Tibial artery (tissue), 4 donors: Measurements from ENCODE around the gene NCAPH2.

Source experiments
- DNase-seq, 2 donors: peaks; one replicate each; pipeline ENCODE4 v3.0.0-alpha.2; 2019
- H3K27ac ChIP-seq, 2 donors: fragments of 200-600 bp; sonication (generic) in 1 of 2; 1 replicate in 1 of 2; 2 replicates in 1 of 2; pipeline ENCODE4 v1.5.1; 2018 to 2019; ENCODE audit warnings: mild to moderate bottlenecking in 1 of 2
- H3K27me3 ChIP-seq, 2 donors: fragments of 200-600 bp; sonication (generic) in 1 of 2; one replicate each; pipeline versions ENCODE4 v1.5.1 to v1.6.0; 2016 to 2019
- H3K36me3 ChIP-seq, 3 donors: fragments of 200-600 bp; sonication (generic) in 2 of 3; one replicate each; pipeline ENCODE4 v1.5.1; 2016 to 2019; ENCODE audit warnings: mild to moderate bottlenecking in 2 of 3
- H3K4me1 ChIP-seq, 4 donors: fragments of 200-600 bp; sonication (generic) in 2 of 4; 1 replicate in 3 of 4; 2 replicates in 1 of 4; pipeline ENCODE4 v1.5.1; 2016 to 2019
- H3K4me3 ChIP-seq, 2 donors: fragments of 200-600 bp; sonication (generic) in 1 of 2; 1 replicate in 1 of 2; 2 replicates in 1 of 2; pipeline ENCODE4 v1.5.1; 2018 to 2019; ENCODE audit warnings: mild to moderate bottlenecking in 2 of 2
- H3K9me3 ChIP-seq, 3 donors: fragments of 200-600 bp; sonication (generic) in 1 of 3; one replicate each; pipeline ENCODE4 v1.5.1; 2016 to 2019
- intact Hi-C: fragments of 100-400 bp; cut with DNase I; formaldehyde crosslinking; loops from one replicate; pipeline ENCODE4 v1.15.0; 2023; ENCODE audit warnings: low total_unique reads
- TF ChIP-seq, protein P1 (sequence below), 2 experiments: fragments of 200-600 bp in 1 of 2; fragments of 450-650 bp in 1 of 2; IDR thresholded peaks; one replicate each; pipeline ENCODE4 v1.5.1; 2017 to 2019; ENCODE audit warnings: antibody characterized with exemption in 2 of 2, mild to moderate bottlenecking in 1 of 2, moderate library complexity in 1 of 2

Gene NCAPH2

DNA sequence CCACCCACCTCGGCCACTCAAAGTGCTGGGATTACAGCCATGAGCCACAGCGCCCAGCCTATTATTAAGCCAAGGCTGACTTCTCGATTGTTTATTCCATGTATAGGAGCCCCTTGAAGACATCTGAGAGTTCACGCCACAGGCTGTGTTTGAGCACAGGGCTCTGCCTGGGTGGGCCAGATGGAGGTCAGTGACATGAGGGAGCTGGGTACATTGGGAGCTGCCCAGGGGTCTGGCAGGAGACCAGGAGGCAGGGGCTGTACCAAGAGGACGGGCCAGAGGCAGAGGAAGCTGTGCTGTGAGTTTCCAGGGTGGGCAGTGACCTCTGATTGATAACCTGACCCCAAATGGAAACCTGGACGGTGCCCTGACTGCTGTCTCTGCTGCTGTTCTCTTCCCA lies 5.9 kb upstream of the NCAPH2 start:
- Histone ChIP-seq H3K9me3 (no peaks in the 10 kb centered on the region), H3K36me3 (peaks cover 32 to 40% (median 34%) of the 10 kb centered on the region in 3 donors), H3K4me1 (peaks cover 0 to 21% (median 14%) of the 10 kb centered on the region in 4 donors), H3K27me3 (no peaks in the 10 kb centered on the region), H3K27ac (no peak overlapping the region), H3K4me3 (no peak overlapping the region)
- TF ChIP-seq, protein P1, sequence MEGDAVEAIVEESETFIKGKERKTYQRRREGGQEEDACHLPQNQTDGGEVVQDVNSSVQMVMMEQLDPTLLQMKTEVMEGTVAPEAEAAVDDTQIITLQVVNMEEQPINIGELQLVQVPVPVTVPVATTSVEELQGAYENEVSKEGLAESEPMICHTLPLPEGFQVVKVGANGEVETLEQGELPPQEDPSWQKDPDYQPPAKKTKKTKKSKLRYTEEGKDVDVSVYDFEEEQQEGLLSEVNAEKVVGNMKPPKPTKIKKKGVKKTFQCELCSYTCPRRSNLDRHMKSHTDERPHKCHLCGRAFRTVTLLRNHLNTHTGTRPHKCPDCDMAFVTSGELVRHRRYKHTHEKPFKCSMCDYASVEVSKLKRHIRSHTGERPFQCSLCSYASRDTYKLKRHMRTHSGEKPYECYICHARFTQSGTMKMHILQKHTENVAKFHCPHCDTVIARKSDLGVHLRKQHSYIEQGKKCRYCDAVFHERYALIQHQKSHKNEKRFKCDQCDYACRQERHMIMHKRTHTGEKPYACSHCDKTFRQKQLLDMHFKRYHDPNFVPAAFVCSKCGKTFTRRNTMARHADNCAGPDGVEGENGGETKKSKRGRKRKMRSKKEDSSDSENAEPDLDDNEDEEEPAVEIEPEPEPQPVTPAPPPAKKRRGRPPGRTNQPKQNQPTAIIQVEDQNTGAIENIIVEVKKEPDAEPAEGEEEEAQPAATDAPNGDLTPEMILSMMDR (IDR thresholded peaks at IDR 0.05), result no peak
- intact Hi-C loops, result loop anchor here (10.0 kb wide), 1 partner anchor 257 kb away; the partner anchor contains the start of gene TUBGCP6
- no peak for DNase-seq

DNA sequence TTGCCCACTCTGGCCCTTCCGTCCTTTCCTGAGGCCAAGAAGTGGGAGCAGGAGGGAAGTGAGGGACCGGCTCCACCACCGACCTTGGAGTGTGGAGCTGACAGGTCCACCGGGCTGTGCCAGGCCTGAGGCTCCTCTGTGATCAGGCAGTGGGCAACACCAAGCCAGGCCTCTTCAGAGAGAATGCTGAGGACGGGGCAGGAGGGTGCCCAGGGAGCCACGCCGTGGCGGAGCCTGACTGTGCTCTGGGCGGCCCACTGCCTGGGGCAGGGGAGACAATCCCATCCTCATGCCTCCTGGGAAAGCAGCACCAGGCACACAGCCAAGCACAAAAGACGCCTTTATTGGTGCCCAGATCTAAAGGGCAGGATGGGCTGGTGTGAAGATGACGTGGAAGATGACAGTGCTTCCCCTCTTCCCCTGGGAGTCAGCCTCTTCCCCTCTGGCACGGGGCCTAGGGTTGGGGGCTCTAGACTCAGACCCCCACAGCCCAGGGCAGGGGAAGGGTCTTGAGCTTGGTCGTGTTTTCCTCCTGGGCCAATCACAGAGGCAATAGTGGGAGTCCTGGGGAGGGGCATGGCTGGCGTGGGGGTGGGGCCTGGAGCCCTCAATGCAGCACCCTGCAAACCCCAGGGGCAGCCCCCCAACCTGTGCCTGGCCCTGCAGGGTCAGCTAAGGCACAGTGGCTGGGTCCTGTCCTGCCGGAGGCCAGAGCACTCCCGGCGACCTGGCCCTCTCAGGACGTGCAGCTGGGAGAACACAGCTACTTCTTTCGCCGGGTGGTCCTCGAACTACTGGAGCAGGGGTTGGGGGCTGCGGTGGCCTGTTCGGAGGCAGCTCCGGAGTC lies 5.2 kb upstream of the NCAPH2 start:
- no peak overlapping the region for H3K27ac ChIP-seq
- intact Hi-C loops, result loop anchor here (10.0 kb wide), 1 partner anchor 258 kb away; the partner anchor contains the start of gene TUBGCP6

DNA sequence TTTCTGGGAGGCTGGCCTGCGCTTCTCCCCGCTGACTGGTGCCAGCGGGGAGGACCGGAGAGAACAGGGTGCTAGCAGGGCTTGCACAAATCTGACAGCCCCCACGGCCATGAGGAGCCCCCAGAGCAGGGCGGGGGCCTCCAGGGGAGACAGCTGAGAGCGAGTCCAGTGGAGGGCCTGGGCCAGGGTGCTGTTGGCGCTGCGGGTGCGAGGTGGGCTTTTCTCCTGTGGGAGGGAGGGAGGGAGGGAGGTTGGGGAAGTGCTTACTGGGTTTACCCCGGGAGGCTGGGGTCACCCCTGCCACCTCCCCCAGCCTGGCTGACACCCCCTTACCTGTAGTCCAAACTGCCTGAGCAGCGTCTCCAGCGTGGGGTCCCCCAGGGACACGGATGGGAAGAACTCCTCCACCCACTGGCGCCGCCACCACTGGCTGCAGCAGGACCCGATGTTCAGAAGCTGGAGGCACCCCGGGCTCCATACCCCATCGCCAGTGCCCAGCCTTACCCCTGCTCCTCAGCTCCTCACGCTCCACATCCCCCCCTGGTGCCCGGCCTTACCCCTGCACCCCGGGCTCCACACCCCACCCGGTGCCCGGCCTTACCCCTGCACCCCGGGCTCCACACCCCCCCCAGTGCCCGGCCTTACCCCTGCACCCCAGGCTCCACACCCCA lies 4.4 kb upstream of the NCAPH2 start:
- H3K27me3 ChIP-seq, result no peaks in the 10 kb centered on the region
- TF ChIP-seq, protein P1 (IDR thresholded peaks at IDR 0.05), result no peak
- intact Hi-C loops, result loop anchor here (10.0 kb wide), 1 partner anchor 259 kb away; the partner anchor contains the start of gene TUBGCP6
- H3K27ac ChIP-seq, result no peak overlapping the region
- H3K36me3 ChIP-seq, result peaks cover 32 to 40% (median 34%) of the 10 kb centered on the region in 3 donors
- H3K4me3 ChIP-seq, result no peak overlapping the region
- DNase-seq, result no peak
- H3K4me1 ChIP-seq, result peaks cover 0 to 24% (median 16%) of the 10 kb centered on the region in 4 donors
- no peaks in the 10 kb centered on the region for H3K9me3 ChIP-seq

More for the DNA sequence above, 5.2 kb upstream of the NCAPH2 start:
- Histone ChIP-seq H3K36me3 (peaks cover 32 to 40% (median 34%) of the 10 kb centered on the region in 3 donors), H3K4me3 (no peak overlapping the region), H3K27me3 (no peaks in the 10 kb centered on the region), H3K9me3 (no peaks in the 10 kb centered on the region), H3K4me1 (peaks cover 0 to 22% (median 14%) of the 10 kb centered on the region in 4 donors)
- TF ChIP-seq, protein P1 (IDR thresholded peaks at IDR 0.05), result no peak
- DNase-seq, result no peak

DNA sequence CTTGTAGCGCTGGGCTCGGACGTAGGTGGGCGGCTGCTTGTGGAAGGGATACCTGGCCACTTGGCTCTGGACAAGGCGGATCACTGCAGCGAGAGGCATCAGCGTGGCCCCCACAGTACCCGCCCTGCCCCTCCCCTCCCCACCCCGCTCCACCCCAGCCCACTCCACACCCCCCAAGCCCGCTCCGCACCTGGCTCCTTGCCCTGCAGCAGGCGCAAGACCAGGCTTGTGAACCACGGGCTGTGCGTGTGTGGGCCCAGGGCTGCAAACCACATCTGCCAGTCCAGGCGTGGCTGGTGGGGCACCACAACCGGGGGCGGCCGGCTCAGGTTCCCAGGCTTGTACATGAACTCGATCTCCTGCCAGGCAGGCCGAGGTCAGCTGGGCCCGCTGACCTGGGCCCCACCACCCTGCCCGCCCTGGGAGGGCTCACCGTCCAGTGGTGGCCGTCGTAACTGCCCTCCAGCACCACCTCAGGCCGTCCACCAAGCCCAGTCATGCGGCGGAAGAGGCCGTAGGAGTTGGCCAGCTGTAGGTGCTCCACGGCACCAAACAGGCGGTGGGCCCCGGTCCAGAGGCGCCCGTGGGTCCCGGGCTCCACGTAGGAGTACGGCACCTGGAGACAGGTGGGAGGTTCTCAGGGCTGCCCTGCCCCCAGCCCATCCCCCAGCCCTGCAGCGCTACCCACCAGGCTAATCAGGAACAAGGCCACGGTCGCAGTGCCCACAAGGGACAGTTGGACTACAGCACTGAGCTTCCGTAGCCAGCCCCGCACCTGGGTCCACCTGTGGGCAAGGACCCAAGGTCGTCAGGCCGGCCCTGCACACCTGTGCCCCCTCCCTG lies 3.4 kb upstream of the NCAPH2 start:
- no peak overlapping the region for H3K27ac ChIP-seq
- no peaks in the 10 kb centered on the region for H3K27me3 ChIP-seq
- peaks cover 32 to 40% (median 34%) of the 10 kb centered on the region in 3 donors for H3K36me3 ChIP-seq
- intact Hi-C loops, result loop anchor here (10.0 kb wide), 1 partner anchor 260 kb away; the partner anchor contains the start of gene TUBGCP6
- no peaks in the 10 kb centered on the region for H3K9me3 ChIP-seq
- no peak for DNase-seq
- no peak overlapping the region for H3K4me3 ChIP-seq
- peaks cover 0 to 34% (median 19%) of the 10 kb centered on the region in 4 donors for H3K4me1 ChIP-seq
- TF ChIP-seq, protein P1 (IDR thresholded peaks at IDR 0.05), result no peak

DNA sequence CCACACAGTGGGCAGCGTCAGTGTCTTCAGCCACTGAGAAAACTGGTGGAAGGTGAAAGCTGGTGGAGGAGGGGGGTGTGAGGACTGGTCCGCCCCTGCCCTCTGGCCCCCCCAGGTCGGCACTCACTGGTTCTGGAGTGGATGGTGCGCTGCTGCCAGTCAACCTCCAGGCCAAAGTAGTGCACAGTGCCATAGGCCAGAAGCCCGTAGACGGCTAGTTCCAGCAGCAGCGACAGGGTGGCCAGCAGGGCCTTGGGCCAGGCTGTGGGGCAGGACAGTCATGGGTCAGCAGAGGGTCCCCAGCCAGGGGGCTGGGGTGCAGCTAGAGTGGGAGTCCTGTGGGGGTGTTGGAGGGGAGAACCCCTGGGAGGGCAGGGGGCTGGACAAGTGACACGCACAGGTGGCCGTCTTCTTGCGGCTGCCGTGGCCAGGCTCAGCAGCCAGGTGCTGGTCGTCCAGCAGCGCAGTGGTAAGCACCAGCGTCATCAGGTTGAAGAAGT lies 2.7 kb upstream of the NCAPH2 start:
- no peak for DNase-seq

More for the DNA sequence above, 2.7 kb upstream of the NCAPH2 start:
- intact Hi-C loops, result loop anchor here (10.0 kb wide), 1 partner anchor 261 kb away; the partner anchor contains the start of gene TUBGCP6
- Histone ChIP-seq H3K27ac (no peak overlapping the region), H3K4me3 (no peak overlapping the region), H3K36me3 (peaks cover 32 to 43% (median 34%) of the 10 kb centered on the region in 3 donors), H3K4me1 (peaks cover 0 to 36% (median 19%) of the 10 kb centered on the region in 4 donors), H3K9me3 (no peaks in the 10 kb centered on the region), H3K27me3 (no peaks in the 10 kb centered on the region)
- TF ChIP-seq, protein P1 (IDR thresholded peaks at IDR 0.05), result no peak
